ENCODE results near the gene EWSR1.
"Not testable (repeated sequence)": the region's sequence is repeated elsewhere in the genome, so short reads cannot be mapped to it uniquely, and the experiment has no call there.

The EWSR1 gene

DNA sequence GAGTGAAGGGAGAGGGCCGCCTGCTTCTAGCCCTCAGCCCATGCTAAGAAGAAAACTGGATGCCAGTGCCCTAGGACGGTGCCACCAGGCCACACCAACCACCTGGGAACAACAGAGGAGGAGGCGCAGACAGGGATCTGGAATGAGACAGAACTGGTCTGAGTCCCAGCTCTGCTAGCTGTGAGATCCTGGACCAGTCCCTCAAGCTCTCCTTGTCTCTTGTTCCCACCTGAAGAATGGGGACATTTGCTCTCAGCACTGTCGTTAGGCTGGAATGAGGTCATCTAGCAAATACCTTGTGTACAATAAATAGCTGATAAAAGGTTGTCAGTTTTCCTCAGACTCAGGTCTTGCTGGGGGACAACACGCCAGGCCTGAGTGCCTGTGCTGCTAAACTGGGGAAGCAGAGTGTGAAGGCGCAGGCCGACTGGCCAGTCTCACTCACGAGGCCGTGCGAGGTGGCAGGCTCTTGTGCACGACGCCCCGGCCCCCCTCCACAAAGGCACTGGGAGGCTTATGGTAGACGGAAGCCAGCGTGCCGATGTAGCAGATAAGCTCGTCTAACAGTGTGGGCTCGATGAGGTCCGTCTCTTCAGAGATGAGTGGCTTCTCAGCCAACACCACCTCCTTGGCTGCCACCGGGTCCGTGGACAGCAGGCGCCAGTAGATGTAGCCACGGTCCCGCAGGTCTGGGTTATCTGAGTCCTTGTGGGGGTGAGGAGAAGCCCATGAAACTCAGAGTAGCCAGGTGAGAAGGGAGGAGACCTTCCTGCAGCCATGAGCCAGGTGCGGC lies 73.2 kb downstream of the EWSR1 start:
- no peak for DNase-seq

DNA sequence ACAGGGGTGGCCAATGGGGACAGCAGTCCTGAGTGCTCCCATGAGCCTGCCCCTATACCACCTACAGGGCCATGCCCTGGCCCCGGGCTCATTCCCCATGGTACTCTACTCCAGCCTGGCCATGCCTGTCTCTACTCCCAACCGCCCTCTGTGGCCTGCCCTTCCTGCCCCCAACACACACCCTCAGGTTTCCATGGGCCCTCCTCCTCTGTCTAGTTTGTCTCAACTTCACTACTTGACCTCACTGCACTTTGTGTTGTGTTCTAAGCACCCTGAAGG lies 73.7 kb downstream of the EWSR1 start:
- no peak for DNase-seq

DNA sequence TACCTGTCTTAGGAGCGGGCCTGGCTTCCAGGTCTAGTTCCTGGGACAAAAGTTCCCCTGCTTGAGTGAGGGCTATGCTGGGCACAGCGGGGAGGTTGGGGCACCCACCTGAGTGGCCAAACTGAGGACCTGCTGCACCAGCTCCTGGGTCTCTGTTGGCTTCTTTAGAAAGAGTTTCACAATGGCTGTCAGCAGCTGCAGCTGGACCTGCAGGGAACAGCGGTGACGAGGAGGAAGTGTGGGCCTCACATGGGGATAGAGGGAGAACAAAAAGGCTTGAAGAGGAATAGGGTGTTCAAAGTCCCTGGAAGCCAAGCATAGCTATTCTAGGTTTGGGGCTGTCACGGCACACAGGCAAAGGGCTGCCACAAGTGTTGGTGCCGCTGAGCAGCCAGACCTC lies 74.1 kb downstream of the EWSR1 start:
- DNase-seq: no peak

DNA sequence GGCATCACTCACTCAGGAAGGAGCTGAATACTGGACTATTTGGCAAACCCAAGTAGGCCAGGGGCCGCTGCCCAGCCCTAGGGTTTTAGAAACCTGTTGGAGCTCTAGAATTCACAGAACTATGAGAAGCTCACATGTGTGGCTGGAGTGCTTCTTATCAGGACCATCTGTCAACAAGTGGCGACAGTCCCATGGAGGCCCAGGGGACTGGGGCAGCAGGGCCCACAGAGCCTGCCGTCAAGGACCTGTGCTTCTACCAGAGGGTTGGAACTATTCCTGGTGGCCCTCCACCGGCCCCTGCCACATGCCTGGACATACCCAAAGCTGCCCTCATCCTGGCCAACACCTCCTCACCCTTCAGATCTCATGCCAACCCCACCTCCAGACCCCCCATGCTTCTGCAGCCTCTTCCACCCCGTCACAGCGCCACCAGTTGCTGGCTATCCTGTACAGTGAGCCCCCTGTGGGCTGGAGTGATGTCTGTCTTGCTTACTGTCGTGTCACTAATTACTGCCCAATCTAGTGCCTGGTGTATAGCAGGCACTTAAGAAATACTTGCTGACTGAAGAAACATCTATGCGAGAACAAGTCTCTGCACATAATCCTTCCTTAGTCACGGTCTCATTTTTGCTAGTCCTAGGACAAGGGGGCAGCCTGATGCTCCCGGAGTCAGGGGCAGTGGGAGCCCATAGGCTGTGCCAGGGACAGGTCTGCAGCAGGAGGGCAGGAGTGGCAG lies 74.7 kb downstream of the EWSR1 start:
- DNase-seq: no peak

DNA sequence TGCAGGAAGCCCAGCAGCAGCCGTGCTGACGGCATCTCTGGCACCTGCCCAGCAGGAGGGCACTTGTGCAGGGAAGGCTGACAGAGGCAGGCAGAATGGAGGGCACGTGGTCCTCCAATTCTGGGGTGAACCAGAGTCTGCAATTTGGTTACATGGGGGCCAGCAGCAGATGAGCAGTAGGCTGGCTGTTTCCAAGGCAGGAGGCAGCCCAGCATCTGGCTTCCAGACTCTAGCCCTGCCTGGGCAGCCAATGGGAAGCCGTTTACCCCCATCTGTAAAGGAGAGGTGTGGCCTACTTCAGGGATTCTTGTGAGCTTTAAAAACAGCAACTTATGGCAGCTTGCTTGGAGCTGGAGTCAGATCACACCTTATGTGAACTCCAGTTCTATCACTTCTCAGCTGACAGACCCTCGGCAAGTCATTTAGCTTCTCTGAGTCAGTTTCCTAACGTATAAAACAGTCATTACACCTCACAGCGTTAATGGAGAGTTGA lies 75.3 kb downstream of the EWSR1 start:
- no peak for DNase-seq

DNA sequence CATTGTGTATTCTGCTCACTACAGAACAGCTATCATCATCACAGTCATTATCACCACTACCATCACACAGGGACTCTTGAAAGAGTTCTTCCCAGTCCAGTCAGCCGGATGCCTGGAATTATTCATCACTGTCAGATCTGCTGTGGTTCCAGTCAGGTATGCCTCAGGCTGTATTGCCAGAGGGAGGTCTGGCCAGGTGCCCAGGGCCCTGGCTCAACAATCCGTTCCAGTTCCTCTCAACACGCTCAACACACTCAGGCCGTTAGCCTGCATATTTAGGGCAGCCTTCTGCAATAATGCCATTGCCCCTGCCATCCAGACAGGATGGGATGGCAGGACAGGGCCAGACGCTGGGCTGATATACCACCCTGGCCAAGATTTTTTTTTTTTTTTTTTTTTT lies 76.1 kb downstream of the EWSR1 start:
- DNase-seq: no peak

DNA sequence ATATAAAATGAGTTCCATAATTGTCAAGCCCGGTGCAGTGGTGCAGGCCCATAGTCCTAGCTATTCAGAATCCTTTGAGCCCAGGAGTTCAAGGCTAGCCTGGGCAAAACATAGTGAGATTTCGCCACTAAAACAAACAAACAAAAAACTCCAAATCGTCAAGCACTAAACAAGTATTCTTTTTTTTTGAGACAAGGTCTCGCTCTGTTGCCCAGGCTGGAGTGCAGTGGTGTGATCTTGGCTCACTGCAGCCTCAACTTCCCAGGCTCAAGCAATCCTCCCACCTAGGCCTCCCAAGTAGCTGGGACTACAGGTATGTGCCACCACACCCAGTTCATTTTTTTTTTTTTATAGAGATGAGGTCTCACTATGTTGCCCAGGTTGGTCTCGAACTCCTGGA lies 76.8 kb downstream of the EWSR1 start:
- DNase-seq: not testable (repeated sequence)

DNA sequence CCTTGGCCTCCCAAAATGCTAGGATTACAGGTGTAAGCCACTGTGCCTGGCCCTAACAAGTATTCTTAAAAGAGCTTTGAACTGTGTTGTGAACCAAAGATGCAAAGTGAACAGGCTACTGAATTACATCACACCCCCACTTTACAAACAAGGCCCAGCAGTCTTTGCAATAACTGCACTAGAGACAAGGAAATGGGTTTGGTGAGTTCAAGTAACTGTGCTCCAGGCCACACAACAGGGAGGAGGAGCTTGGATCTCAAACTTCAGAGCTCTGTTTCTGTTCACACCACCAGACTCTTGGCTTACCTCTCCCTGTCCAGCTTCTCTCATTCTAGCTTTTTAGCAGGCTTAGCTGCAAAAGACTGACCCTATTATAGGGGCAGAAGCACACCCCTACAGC lies 77.9 kb downstream of the EWSR1 start:
- DNase-seq: no peak

DNA sequence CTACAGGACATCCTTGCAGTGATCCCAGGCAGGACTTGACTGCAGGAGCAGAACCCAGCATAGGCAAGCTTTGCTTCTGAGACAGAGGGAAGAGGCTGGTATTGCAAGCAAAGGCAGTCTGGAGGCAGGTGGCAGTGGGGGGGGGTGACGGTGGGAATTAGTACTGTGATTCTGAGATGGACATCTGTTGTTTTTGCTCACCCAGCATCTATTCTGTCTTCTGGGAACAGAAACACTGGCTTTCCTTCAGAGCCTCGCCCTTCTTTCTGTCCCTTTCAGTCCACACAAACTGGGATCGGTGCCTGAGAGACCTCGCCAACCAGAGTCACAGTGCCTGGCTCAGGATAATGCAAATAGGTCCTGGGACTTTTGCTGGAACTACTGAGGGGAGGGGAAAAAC lies 78.6 kb downstream of the EWSR1 start:
- no peak for DNase-seq

DNA sequence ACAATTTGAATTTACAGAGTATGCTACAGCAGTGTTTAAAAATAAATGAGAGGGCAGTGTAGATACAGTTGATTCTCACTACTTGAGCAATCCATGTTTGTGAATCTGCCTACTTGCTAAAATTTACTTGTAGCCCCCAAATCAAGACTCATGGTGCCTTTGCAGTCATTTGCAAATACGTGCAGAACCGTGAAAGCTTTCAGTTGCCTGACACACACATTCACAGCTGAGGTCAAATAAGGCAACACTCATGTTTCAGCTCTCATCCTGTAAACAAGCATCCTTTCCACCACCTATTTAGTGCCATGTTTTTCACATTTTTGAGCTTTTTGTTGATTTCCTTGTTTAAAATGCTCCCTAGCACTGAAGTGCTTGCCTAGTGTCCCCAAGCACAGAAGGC lies 80.0 kb downstream of the EWSR1 start:
- no peak for DNase-seq

DNA sequence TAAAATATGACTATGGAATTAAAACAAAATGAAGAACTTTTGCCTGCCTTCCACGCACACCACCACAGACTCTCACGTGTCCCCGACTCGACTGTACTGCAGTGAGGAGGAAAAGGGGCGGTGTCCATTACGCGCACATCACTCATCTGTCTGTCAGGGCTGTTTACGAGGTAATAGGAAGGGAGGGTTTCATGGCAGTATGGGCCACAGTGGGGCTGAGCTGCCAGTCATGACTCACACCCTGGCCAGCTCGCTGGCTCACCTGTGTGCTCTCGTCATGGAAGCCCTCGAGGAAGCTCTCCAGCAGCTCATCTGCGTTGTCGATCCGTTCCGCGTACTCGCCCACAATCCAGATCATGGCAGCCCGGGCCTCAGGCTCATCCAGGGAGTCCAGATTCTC lies 80.9 kb downstream of the EWSR1 start:
- no peak for DNase-seq
